Adrenal gland (tissue), 12 donors: ENCODE data around the gene STK24. TPM values are rescaled to one million over a fixed set of nuclear protein-coding genes. Genes with fewer than 3 reads are reported as not detected.
"Not testable (repeated sequence)": the region's sequence is repeated elsewhere in the genome, so short reads cannot be mapped to it uniquely, and the experiment has no call there.

Experiments
- DNase-seq, 7 donors: peaks; one replicate each; pipeline ENCODE4 v3.0.0-alpha.2; 2019 to 2020
- H3K27ac ChIP-seq, 5 donors: fragments of 200-600 bp; sonication (generic) in 4 of 5; 1 replicate in 3 of 5; 2 replicates in 2 of 5; pipeline versions ENCODE4 v1.5.1 to v1.8.0; 2016 to 2020; ENCODE audit warnings: mild to moderate bottlenecking in 1 of 5
- H3K27me3 ChIP-seq: fragments of 200-600 bp; 2 replicates; pipeline ENCODE4 v1.8.0; 2021
- H3K36me3 ChIP-seq, 2 donors: fragments of 200-600 bp; replicated peaks in 1 of 2; 1 replicate in 1 of 2; 2 replicates in 1 of 2; pipeline versions ENCODE4 v1.5.1 to v1.8.0; 2018 to 2022
- H3K4me1 ChIP-seq, 2 donors: fragments of 200-600 bp; replicated peaks in 1 of 2; 1 replicate in 1 of 2; 2 replicates in 1 of 2; pipeline versions ENCODE4 v1.5.1 to v1.8.0; 2018 to 2021
- H3K4me3 ChIP-seq, 4 donors: fragments of 200-600 bp; sonication (generic) in 3 of 4; one replicate each; pipeline ENCODE4 v1.5.1; 2016 to 2018
- H3K9me3 ChIP-seq, 3 donors: fragments of 200-600 bp; sonication (generic) in 1 of 3; replicated peaks in 1 of 3; 1 replicate in 2 of 3; 2 replicates in 1 of 3; pipeline versions ENCODE4 v1.5.1 to v1.8.0; 2016 to 2021
- CTCF ChIP-seq, 6 experiments: fragments of 450-650 bp in 4 of 6; fragments of 200-600 bp in 2 of 6; sonication (generic) in 1 of 6; IDR thresholded peaks; 1 replicate in 5 of 6; 2 replicates in 1 of 6; pipeline versions ENCODE4 v1.5.1 to v1.8.0; 2016 to 2021; ENCODE audit warnings: antibody characterized with exemption in 6 of 6, mild to moderate bottlenecking in 2 of 6, moderate library complexity in 1 of 6
- POLR2A ChIP-seq, 2 donors: fragments of 450-650 bp; IDR thresholded peaks; one replicate each; pipeline ENCODE4 v1.6.1; 2017; ENCODE audit warnings: antibody characterized with exemption in 2 of 2, mild to moderate bottlenecking in 2 of 2, moderate library complexity in 1 of 2
- WGBS, 4 donors: extraction: QIAGEN DNeasy Blood & Tissue Kit in 2 of 4; methylation state at CpG; one replicate each; pipeline versions ENCODE4 v1.1.5 to v1.1.7; 2013 to 2017; 5-methylcytosine and 5-hydroxymethylcytosine counted together
- intact Hi-C, 2 donors: fragments of 100-400 bp; cut with DNase I; formaldehyde crosslinking; loops; one replicate each; pipeline versions ENCODE4 v1.14.1 to v1.15.0; 2022 to 2023
- polyA plus RNA-seq, 3 donors: library from polyadenylated mRNA; stranded (reverse); fragments of 200-250 nt in 2 of 3; fragments of 350-450 nt in 1 of 3; fragmentation: Illumina TruSeq in 1 of 3; extraction: RNeasy Lipid Tissue Mini Kit (QIAGEN cat#74804) in 1 of 3; gene quantifications; one replicate each; pipeline ENCODE4 v1.2.3, GENCODE V29; 2013 to 2014
- total RNA-seq, 9 donors: library from RNA; depleted of rRNA in 4 of 9; stranded (reverse); fragments of >200 nt in 4 of 9; fragments of 120-200 nt in 1 of 9; fragmentation: NEBNext Ultra II Directional in 1 of 9; extraction: Animal tissue kit (Norgen Biotek cat#: 25700) in 1 of 9; gene quantifications; one replicate each; pipeline versions ENCODE4 v1.1.0 to v1.2.4, GENCODE V29; 2013 to 2023
- donor health status: healthy with polysubstance abuse.
- donor health status: Bipolar disorder and iron deficiency.
- donor health status: DM: yes; HTN: yes; CAD: no.
- donor health status: DM: no; HTN: no; CAD: no.
- donor health status: DM: no; HTN: no; CAD: no.
- donor health status: DM: yes; HTN: yes; CAD: no.

The STK24 gene
- total and polyA plus RNA-seq, 12 donors: 17.7 to 72.2 (median 56.0) TPM

GRCh38 chr13:98419786-98420553 is 156.9 kb downstream of the STK24 start:
- intact Hi-C loops: no loop called here
- no peak overlapping the region for H3K4me3 ChIP-seq
- DNase-seq: no peak
- peaks cover 0 to 3% of the 10 kb centered on the region in 2 donors for H3K36me3 ChIP-seq
- H3K27me3 ChIP-seq: no peaks in the 10 kb centered on the region
- TF ChIP-seq POLR2A (IDR thresholded peaks at IDR 0.05) (no peak), CTCF (IDR thresholded peaks at IDR 0.05) (no peak)
- WGBS, 4 donors: 76 to 86% (median 84%) methylated on average over 13 to 14 of the region's 14 CpGs
- no peak overlapping the region for H3K27ac ChIP-seq
- H3K4me1 ChIP-seq: no peaks in the 10 kb centered on the region
- no peaks in the 10 kb centered on the region for H3K9me3 ChIP-seq

- DNase-seq: no peak
- intact Hi-C loops: no loop called here
- Histone ChIP-seq H3K36me3 (peaks cover 0 to 9% of the 10 kb centered on the region in 2 donors), H3K4me3 (no peak overlapping the region), H3K9me3 (no peaks in the 10 kb centered on the region), H3K27me3 (no peaks in the 10 kb centered on the region), H3K4me1 (no peaks in the 10 kb centered on the region), H3K27ac (no peak overlapping the region)
- 93 to 100% (median 97%) methylated on average over 4 of the region's 4 CpGs for WGBS, 4 donors
- TF ChIP-seq POLR2A (IDR thresholded peaks at IDR 0.05) (no peak), CTCF (IDR thresholded peaks at IDR 0.05) (no peak)
Measured at GRCh38 chr13:98416408-98416807, 160.5 kb downstream of the STK24 start.

GRCh38 chr13:98415326-98416070 is 161.4 kb downstream of the STK24 start:
- Histone ChIP-seq H3K36me3 (peaks cover 0 to 9% of the 10 kb centered on the region in 2 donors), H3K4me3 (no peak overlapping the region), H3K9me3 (no peaks in the 10 kb centered on the region), H3K27ac (no peak overlapping the region), H3K27me3 (no peaks in the 10 kb centered on the region), H3K4me1 (no peaks in the 10 kb centered on the region)
- 97 to 99% (median 98%) methylated on average over 18 of the region's 18 CpGs for WGBS, 4 donors
- no peak for DNase-seq
- intact Hi-C loops: no loop called here
- TF ChIP-seq POLR2A (IDR thresholded peaks at IDR 0.05) (no peak), CTCF (IDR thresholded peaks at IDR 0.05) (no peak)

GRCh38 chr13:98413796-98414195 is 163.1 kb downstream of the STK24 start:
- WGBS, 4 donors: 82 to 91% (median 88%) methylated on average over 7 of the region's 7 CpGs

GRCh38 chr13:98413278-98413677 is 163.6 kb downstream of the STK24 start:
- H3K4me1 ChIP-seq, H3K4me3 ChIP-seq, H3K36me3 ChIP-seq, H3K27me3 ChIP-seq, intact Hi-C loops, H3K9me3 ChIP-seq, H3K27ac ChIP-seq, DNase-seq: not testable (repeated sequence)
- 93 to 97% (median 96%) methylated on average over 3 of the region's 3 CpGs for WGBS, 4 donors

More at GRCh38 chr13:98413796-98414195, 163.1 kb downstream of the STK24 start:
- peaks cover 0 to 9% of the 10 kb centered on the region in 2 donors for H3K36me3 ChIP-seq
- intact Hi-C loops: no loop called here
- no peak for TF ChIP-seq CTCF (IDR thresholded peaks at IDR 0.05)
- TF ChIP-seq POLR2A (IDR thresholded peaks at IDR 0.05): no peak
- DNase-seq: no peak
- no peaks in the 10 kb centered on the region for H3K4me1 ChIP-seq
- no peak overlapping the region for H3K4me3 ChIP-seq
- H3K27ac ChIP-seq: no peak overlapping the region
- H3K27me3 ChIP-seq: no peaks in the 10 kb centered on the region
- no peaks in the 10 kb centered on the region for H3K9me3 ChIP-seq
